GM12872 (cell line): ENCODE results near the gene USF1.
A peak's percentile ranks its signal among the peaks of the same experiment; 100 is the strongest.

Experiments used
- CTCF ChIP-seq: IDR thresholded peaks from 3 replicates; pipeline ENCODE4 v1.5.1; 2011; ENCODE audit warnings: low read depth, mild to moderate bottlenecking, low read length, moderate library complexity; ENCODE audit not compliant: insufficient read depth

USF1 gene

GRCh38 chr1:161001525-161001924 lies 44.3 kb downstream of the USF1 start:
- no peak for TF ChIP-seq CTCF

- TF ChIP-seq CTCF: no peak
These were observed 44.9 kb downstream of the USF1 start for GRCh38 chr1:161000736-161001480.

GRCh38 chr1:160999376-160999775 lies 46.4 kb downstream of the USF1 start:
- TF ChIP-seq CTCF: peak; percentile 24; the same call in 1 of the 3 replicates

GRCh38 chr1:160997323-160998038 lies 48.3 kb downstream of the USF1 start:
- peak; percentile 74 for TF ChIP-seq CTCF

GRCh38 chr1:160996178-160996577 lies 49.6 kb downstream of the USF1 start:
- no peak for TF ChIP-seq CTCF

- TF ChIP-seq CTCF: no peak
These were observed 52.1 kb downstream of the USF1 start for GRCh38 chr1:160993544-160994193.
